Tibial nerve (tissue), 4 donors: ENCODE data around the gene FBLN2.

Experiments
- CTCF ChIP-seq, 5 experiments: fragments of 200-600 bp in 3 of 5; fragments of 450-650 bp in 2 of 5; sonication (generic) in 3 of 5; IDR thresholded peaks; one replicate each; pipeline ENCODE4 v1.5.1; 2016 to 2019; ENCODE audit warnings: antibody characterized with exemption in 5 of 5, mild to moderate bottlenecking in 3 of 5, moderate library complexity in 2 of 5
- EP300 ChIP-seq, 2 donors: sonication (generic); formaldehyde crosslinking; IDR thresholded peaks; one replicate each; pipeline ENCODE4 v1.6.1; 2017; ENCODE audit warnings: antibody characterized with exemption in 2 of 2, mild to moderate bottlenecking in 1 of 2

- TF ChIP-seq EP300 (IDR thresholded peaks at IDR 0.05) (no peak), CTCF (IDR thresholded peaks at IDR 0.05) (no peak)
Measured at GRCh38 chr3:13656584-13657301, 107.8 kb downstream of the FBLN2 start.
